SHP77 (cell line): ENCODE measurements around the gene SPIRE2.
A peak's percentile ranks its signal among the peaks of the same experiment; 100 is the strongest.
"Not testable (repeated sequence)": the region's sequence is repeated elsewhere in the genome, so short reads cannot be mapped to it uniquely, and the experiment has no call there.

Experiments
- DNase-seq, 2 experiments: peaks; one replicate each; lab custom pipeline; 2025; lab: John Stamatoyannopoulos, UW

SPIRE2 gene

GRCh38 chr16:89914642-89915285 is 86.5 kb downstream of the SPIRE2 start:
- DNase-seq = not testable (repeated sequence)

- DNase-seq = no peak
These were observed 87.3 kb downstream of the SPIRE2 start for GRCh38 chr16:89915303-89916232.

- peak; percentile 92 to 96 for DNase-seq
These were observed 89.6 kb downstream of the SPIRE2 start for GRCh38 chr16:89917773-89918452.

- no peak for DNase-seq
These were observed 90.4 kb downstream of the SPIRE2 start, which contains the start of gene MC1R for GRCh38 chr16:89918453-89919347. Gene MC1R, plus strand, starts transcription at chr16:89918862. Its CDS starts 397 bp downstream, at chr16:89919259.

GRCh38 chr16:89919535-89920406 is 91.5 kb downstream of the SPIRE2 start:
- no peak for DNase-seq

GRCh38 chr16:89920723-89921122 is 92.4 kb downstream of the SPIRE2 start:
- no peak for DNase-seq
